SH-SY5Y (cell line): Measurements from ENCODE around the gene PKNOX2.

Source experiments
- GATA2 ChIP-seq: IDR thresholded peaks from 2 replicates; pipeline ENCODE4 v1.6.1; 2011; ENCODE audit warnings: mild to moderate bottlenecking, low read depth, low read length
- GATA3 ChIP-seq: IDR thresholded peaks from 2 replicates; pipeline ENCODE4 v1.6.1; 2011; ENCODE audit warnings: low read depth, mild to moderate bottlenecking, low read length, moderate library complexity

DNA sequence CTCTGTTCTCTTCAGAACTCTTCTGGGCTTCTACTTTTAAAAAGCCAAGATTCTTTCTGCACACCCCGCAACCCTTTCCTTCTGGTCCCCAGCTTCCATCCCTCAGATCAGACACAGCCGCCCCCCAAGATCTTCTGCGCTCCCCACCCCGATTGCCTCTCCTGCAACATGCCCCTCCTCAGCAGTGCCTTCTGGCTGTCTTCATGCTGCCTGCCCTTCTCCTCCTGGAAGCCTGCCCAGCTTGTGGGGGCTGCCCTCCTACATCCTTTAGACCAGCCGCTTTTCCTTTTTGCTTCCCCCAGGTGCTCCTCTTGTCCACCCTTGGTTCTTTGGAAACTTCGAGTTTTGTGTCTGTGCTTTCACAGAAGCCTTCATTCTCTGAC lies 187.3 kb downstream of the PKNOX2 start:
- no peak for TF ChIP-seq GATA2
- TF ChIP-seq GATA3, result no peak
